Measurements from ENCODE around the gene SEMA4A. TPM values are rescaled to one million over a fixed set of nuclear protein-coding genes. Genes with fewer than 3 reads are reported as not detected.
"Not testable (repeated sequence)": the region's sequence is repeated elsewhere in the genome, so short reads cannot be mapped to it uniquely, and the experiment has no call there.

Gene SEMA4A
- 0.15 TPM in 1 of 2 replicates, not detected in the other for total RNA-seq (2014; rRNA removed; shearing (Covaris generic))

GRCh38 chr1:156153362-156153761, at the start of gene SEMA4A:
Gene SEMA4A (plus strand): TSS chr1:156153585. CDS start chr1:156154579, 994 bp downstream.
- no peak for DNase-seq (ENCODE audit: low spot score)

GRCh38 chr1:156104065-156104810, 49.1 kb upstream of the SEMA4A start:
- peak; percentile 78 for DNase-seq (ENCODE audit: low spot score)

GRCh38 chr1:156104861-156105832, 48.2 kb upstream of the SEMA4A start:
- DNase-seq (ENCODE audit: low spot score) = no peak

GRCh38 chr1:156106624-156107488, 46.5 kb upstream of the SEMA4A start:
- DNase-seq (ENCODE audit: low spot score) = no peak

GRCh38 chr1:156108057-156108456, 45.3 kb upstream of the SEMA4A start:
- DNase-seq (ENCODE audit: low spot score) = no peak

- DNase-seq (ENCODE audit: low spot score) = no peak
Observed at GRCh38 chr1:156108664-156109241, 44.6 kb upstream of the SEMA4A start.

- DNase-seq (ENCODE audit: low spot score) = no peak
Observed at GRCh38 chr1:156110252-156110651, 43.1 kb upstream of the SEMA4A start.

GRCh38 chr1:156111355-156111962, 41.9 kb upstream of the SEMA4A start:
- no peak for DNase-seq (ENCODE audit: low spot score)

- DNase-seq (ENCODE audit: low spot score) = no peak
Observed at GRCh38 chr1:156112276-156113137, 40.9 kb upstream of the SEMA4A start.

- DNase-seq (ENCODE audit: low spot score) = no peak
Observed at GRCh38 chr1:156113282-156113950, 40.0 kb upstream of the SEMA4A start.

GRCh38 chr1:156114101-156114918, 39.1 kb upstream of the SEMA4A start, which contains the start of gene LMNA:
Gene LMNA (plus strand): TSS chr1:156114711. CDS start chr1:156114919, 208 bp downstream.
- DNase-seq (ENCODE audit: low spot score) = peak; percentile 96

GRCh38 chr1:156114919-156115513, 38.4 kb upstream of the SEMA4A start:
- DNase-seq (ENCODE audit: low spot score) = no peak

GRCh38 chr1:156115514-156116374, 37.6 kb upstream of the SEMA4A start:
- peak; percentile 63 for DNase-seq (ENCODE audit: low spot score)

- DNase-seq (ENCODE audit: low spot score) = not testable (repeated sequence)
Observed at GRCh38 chr1:156116731-156117130, 36.7 kb upstream of the SEMA4A start.

- DNase-seq (ENCODE audit: low spot score) = no peak
Observed at GRCh38 chr1:156117414-156118176, 35.8 kb upstream of the SEMA4A start.
